Measurements from ENCODE around the gene RIBC1. TPM values are rescaled to one million over a fixed set of nuclear protein-coding genes. Genes with fewer than 3 reads are reported as not detected.

RIBC1 gene
- total RNA-seq, 1 donor from 2014 or later = not detected

Other genes with a start within 250 kb of the RIBC1 start
- gene KDM5C, start 197.7 kb upstream of the RIBC1 start, total RNA-seq = 84.3 and 116 TPM in 2 replicates
- gene IQSEC2, start 141.3 kb upstream of the RIBC1 start, total RNA-seq = 10.8 and 16.6 TPM in 2 replicates
- 19.9 and 36.1 TPM in 2 replicates for gene SMC1A, start 219 bp upstream of the RIBC1 start, total RNA-seq
- 57.0 and 57.5 TPM in 2 replicates for gene HSD17B10, start 11.5 kb downstream of the RIBC1 start, total RNA-seq

All from glomerular endothelial cell (primary cell).